ENCODE measurements around the gene LPP.

LPP gene

GRCh38 chr3:188839187-188839695 is 685.3 kb downstream of the LPP start:
- TF ChIP-seq, protein P1, sequence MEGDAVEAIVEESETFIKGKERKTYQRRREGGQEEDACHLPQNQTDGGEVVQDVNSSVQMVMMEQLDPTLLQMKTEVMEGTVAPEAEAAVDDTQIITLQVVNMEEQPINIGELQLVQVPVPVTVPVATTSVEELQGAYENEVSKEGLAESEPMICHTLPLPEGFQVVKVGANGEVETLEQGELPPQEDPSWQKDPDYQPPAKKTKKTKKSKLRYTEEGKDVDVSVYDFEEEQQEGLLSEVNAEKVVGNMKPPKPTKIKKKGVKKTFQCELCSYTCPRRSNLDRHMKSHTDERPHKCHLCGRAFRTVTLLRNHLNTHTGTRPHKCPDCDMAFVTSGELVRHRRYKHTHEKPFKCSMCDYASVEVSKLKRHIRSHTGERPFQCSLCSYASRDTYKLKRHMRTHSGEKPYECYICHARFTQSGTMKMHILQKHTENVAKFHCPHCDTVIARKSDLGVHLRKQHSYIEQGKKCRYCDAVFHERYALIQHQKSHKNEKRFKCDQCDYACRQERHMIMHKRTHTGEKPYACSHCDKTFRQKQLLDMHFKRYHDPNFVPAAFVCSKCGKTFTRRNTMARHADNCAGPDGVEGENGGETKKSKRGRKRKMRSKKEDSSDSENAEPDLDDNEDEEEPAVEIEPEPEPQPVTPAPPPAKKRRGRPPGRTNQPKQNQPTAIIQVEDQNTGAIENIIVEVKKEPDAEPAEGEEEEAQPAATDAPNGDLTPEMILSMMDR (IDR thresholded peaks at IDR 0.05; ENCODE audit: control extremely low read depth, extremely low read depth, low read depth, missing control alignments) = no peak
- CTCF ChIA-PET = no interaction called here
- POLR2A ChIA-PET = no interaction called here
- DNase-seq (ENCODE audit: extremely low spot score) = no peak

GRCh38 chr3:188840290-188840689 is 686.3 kb downstream of the LPP start:
- CTCF ChIA-PET = no interaction called here
- POLR2A ChIA-PET = no interaction called here
- TF ChIP-seq, protein P1 (IDR thresholded peaks at IDR 0.05; ENCODE audit: control extremely low read depth, extremely low read depth, low read depth, missing control alignments) = no peak
- no peak for DNase-seq (ENCODE audit: extremely low spot score)

GRCh38 chr3:188841906-188842305 is 687.9 kb downstream of the LPP start:
- no peak for DNase-seq (ENCODE audit: extremely low spot score)
- CTCF ChIA-PET = interaction anchor here (1.8 kb wide), 1 partner anchor 14 kb away, joined by 3 read pairs; no protein-coding TSS in a partner anchor
- POLR2A ChIA-PET = no interaction called here

DNA sequence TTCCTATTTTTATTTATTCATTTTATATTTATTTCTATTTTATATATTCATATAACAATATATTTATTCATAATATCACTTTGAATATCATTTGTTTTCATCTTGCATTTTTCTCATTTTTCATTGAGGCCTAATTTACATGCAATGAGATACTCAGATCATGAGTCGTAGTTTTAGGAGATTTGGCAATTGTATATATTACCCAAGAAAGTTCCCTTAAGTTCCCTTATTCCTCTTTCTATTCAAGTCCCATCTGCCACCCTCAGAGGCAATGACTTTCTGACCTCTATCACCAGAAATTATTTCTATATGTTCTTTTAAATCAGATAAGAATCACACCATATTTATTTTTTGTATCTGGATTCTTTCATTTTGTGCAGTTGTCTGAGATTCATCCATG is 688.7 kb downstream of the LPP start:
- TF ChIP-seq, protein P1 (IDR thresholded peaks at IDR 0.05; ENCODE audit: control extremely low read depth, extremely low read depth, low read depth, missing control alignments) = no peak
- CTCF ChIA-PET = interaction anchor here (1.8 kb wide), 1 partner anchor 13 kb away, joined by 3 read pairs; no protein-coding TSS in a partner anchor
- POLR2A ChIA-PET = no interaction called here
- DNase-seq (ENCODE audit: extremely low spot score) = no peak

More at GRCh38 chr3:188841906-188842305, 687.9 kb downstream of the LPP start:
- TF ChIP-seq, protein P1 (IDR thresholded peaks at IDR 0.05; ENCODE audit: control extremely low read depth, extremely low read depth, low read depth, missing control alignments) = no peak

DNA sequence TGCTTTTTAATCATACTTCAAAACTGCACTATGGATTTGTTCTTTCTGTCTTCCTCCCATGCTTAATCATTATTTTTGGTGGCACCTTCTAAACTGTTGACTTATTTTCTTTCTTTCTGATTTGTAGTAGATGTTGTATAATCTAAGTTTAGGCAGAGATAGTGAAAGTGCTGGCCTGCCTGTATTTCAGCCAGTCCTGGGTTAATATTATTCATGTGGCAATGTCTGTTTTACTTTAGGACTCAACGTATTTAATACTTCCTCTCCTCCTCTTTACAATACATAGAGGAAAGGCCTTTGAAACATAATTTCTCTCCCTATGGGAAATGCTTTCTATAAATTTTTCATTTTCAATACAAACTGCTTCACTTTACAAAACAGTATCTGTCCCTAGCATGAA is 690.1 kb downstream of the LPP start:
- DNase-seq (ENCODE audit: extremely low spot score) = no peak
- POLR2A ChIA-PET = no interaction called here
- TF ChIP-seq, protein P1 (IDR thresholded peaks at IDR 0.05; ENCODE audit: control extremely low read depth, extremely low read depth, low read depth, missing control alignments) = no peak
- CTCF ChIA-PET = interaction anchor here (1.4 to 1.5 kb wide), 2 partner anchors 14 to 16 kb away, joined by 3 read pairs; no protein-coding TSS in a partner anchor

DNA sequence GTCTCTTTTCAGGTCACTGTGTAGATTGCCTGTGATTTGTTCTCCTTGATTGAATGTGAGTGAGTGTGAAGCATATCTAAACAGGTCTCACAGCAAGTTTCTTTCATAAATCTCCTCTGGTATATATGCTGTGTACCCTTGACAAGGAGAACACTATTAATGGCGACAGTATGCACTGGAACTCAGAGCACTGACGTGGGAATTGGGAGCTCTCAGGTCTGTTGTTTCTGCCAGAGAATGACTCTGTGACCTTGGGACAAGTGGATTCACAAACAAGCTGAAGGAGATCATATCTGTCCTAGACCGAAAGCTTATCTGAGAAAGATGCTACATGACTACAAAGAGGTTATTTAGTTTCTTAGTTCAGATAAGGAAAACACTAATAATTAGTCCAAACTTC is 691.6 kb downstream of the LPP start:
- CTCF ChIA-PET = interaction anchor here (0.9 to 1.3 kb wide), 2 partner anchors 11 to 13 kb away, joined by 3 read pairs; no protein-coding TSS in a partner anchor
- no peak for DNase-seq (ENCODE audit: extremely low spot score)
- POLR2A ChIA-PET = no interaction called here
- TF ChIP-seq, protein P1 (IDR thresholded peaks at IDR 0.05; ENCODE audit: control extremely low read depth, extremely low read depth, low read depth, missing control alignments) = no peak
